ENCODE results near the gene C2CD4C.
"Not testable (repeated sequence)": the region's sequence is repeated elsewhere in the genome, so short reads cannot be mapped to it uniquely, and the experiment has no call there.

C2CD4C gene

DNA sequence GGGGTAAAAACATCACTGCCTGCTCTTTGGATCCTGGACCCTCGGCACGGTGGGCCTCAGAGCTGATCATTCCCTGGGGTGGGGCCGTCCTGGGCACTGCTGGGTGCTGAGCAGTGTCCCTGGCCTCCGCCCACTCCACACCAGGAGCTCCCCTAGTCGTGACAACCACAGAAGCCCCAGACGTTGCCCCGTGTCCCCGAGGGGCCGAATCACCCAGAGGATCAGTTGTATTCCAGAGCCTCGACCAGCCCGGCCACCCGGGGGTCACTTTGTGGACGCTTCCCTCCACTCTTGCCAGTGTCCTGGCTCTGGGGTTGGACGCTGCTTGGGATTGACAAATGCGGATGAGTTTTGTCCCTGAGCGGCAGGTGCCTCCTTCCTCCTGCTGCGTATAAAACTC lies 10.2 kb downstream of the C2CD4C start:
- DNase-seq: no peak

GRCh38 chr19:397941-398706 lies 10.8 kb downstream of the C2CD4C start:
- DNase-seq: no peak

DNA sequence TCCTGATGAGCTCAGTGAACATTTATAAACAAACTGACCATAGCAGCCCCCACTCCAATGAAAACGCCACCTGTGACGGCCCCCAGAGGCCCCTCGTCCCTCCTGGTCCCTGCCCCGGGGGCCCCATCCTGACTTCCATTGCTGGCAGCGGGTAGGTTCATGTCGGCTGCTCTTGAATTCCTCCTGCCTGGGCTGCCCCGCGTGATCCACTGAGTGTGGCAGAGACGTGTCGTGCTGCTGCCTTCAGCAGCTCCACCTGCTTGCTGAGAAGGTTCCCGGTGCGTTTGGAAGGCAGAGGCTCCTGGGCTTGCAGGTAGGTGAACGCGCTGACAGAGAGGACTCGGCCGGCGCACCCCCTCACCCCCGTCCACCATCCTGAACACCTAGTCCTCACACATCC lies 11.6 kb downstream of the C2CD4C start:
- no peak for DNase-seq

- DNase-seq: no peak
Observed at GRCh38 chr19:395467-395866, 13.5 kb downstream of the C2CD4C start.

- not testable (repeated sequence) for DNase-seq
Observed at GRCh38 chr19:394857-395256, 14.1 kb downstream of the C2CD4C start.

GRCh38 chr19:393560-393959 lies 15.4 kb downstream of the C2CD4C start:
- not testable (repeated sequence) for DNase-seq

GRCh38 chr19:392375-392970 lies 16.5 kb downstream of the C2CD4C start:
- no peak for DNase-seq

GRCh38 chr19:391726-392374 lies 17.1 kb downstream of the C2CD4C start:
- DNase-seq: no peak

- no peak for DNase-seq
Observed at GRCh38 chr19:391207-391557, 17.8 kb downstream of the C2CD4C start.

- DNase-seq: no peak
Observed at GRCh38 chr19:390386-391206, 18.4 kb downstream of the C2CD4C start.

GRCh38 chr19:389935-390289 lies 19.0 kb downstream of the C2CD4C start:
- no peak for DNase-seq

- DNase-seq: no peak
Observed at GRCh38 chr19:389255-389934, 19.6 kb downstream of the C2CD4C start.

GRCh38 chr19:388691-389090 lies 20.3 kb downstream of the C2CD4C start:
- no peak for DNase-seq

DNA sequence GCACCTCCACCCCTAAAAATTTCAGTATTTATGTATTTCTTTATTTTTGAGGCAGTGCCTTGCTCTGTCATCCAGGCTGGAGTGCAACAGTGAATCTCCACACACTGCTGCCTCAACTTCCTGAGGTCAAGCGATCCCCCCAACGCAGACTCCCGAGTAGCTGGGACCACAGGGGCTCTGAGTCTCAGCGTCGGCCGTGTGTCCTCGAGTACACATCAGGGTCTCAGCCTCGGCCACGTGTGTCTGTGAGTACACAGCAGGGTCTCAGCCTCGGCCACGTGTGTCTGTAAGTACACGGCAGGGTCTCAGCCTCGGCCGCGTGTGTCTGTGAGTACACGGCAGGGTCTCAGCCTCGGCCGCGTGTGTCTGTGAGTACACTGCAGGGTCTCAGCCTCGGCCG lies 21.2 kb downstream of the C2CD4C start:
- no peak for DNase-seq

DNA sequence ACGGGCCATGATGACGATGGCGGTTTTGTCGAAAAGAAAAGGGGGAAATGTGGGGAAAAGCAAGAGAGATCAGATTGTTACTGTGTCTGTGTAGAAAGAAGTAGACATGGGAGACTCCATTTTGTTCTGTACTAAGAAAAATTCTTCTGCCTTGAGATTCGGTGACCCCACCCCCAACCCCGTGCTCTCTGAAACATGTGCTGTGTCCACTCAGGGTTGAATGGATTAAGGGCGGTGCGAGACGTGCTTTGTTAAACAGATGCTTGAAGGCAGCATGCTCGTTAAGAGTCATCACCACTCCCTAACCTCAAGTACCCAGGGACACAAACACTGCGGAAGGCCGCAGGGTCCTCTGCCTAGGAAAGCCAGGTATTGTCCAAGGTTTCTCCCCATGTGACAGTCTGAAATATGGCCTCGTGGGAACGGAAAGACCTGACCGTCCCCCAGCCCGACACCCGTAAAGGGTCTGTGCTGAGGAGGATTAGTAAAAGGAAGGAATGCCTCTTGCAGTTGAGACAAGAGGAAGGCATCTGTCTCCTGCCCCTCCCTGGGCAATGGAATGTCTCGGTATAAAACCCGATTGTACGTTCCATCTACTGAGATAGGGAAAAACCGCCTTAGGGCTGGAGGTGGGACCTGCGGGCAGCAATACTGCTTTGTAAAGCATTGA lies 22.2 kb downstream of the C2CD4C start:
- DNase-seq: not testable (repeated sequence)

GRCh38 chr19:386189-386588 lies 22.8 kb downstream of the C2CD4C start:
- not testable (repeated sequence) for DNase-seq

GRCh38 chr19:384799-385169 lies 24.2 kb downstream of the C2CD4C start:
- DNase-seq: no peak

DNA sequence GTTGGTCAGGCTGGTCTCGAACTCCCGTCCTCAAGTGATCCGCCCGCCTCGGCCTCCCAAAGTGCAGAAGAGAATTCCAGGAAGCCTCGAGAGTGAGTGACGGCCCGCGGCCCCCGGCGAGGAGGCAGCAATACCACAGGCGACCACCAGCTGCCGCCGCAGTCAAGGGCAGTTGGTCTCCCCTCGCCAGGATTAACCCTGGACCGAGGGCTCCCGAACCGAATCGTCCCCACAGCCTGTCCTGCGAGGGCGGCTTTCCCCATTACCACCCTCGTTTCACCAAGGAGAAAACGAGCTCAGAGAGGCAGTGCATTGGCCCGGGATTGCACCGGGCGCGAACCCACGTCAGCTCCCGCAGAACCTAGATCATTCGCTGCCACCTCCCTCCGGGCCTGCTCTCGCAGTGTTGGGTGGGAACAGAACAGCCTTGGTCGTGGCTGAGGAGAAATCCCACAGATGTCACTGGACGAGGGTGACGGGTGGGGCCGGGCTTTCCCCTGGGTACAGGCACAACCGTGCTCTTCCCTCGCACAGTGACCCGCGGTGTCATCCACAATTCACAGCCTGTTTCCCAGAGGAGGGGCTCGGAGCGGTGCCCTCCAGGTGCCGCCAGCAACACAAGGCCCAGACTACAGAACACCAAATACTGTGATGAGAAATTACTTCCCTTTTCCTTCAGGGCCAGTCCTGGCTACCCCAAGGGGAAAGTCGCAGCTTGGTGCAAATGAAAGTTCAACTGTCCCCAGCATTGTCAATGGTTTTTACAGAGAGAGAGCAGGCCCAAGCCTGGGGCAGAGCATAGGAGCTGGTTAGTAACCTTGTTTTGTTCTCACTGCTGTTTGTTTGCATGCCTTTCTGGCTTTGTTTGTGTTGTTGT lies 24.8 kb downstream of the C2CD4C start:
- peak; percentile 78 for DNase-seq

- no peak for DNase-seq
Observed at GRCh38 chr19:383040-383439, 25.9 kb downstream of the C2CD4C start.

DNA sequence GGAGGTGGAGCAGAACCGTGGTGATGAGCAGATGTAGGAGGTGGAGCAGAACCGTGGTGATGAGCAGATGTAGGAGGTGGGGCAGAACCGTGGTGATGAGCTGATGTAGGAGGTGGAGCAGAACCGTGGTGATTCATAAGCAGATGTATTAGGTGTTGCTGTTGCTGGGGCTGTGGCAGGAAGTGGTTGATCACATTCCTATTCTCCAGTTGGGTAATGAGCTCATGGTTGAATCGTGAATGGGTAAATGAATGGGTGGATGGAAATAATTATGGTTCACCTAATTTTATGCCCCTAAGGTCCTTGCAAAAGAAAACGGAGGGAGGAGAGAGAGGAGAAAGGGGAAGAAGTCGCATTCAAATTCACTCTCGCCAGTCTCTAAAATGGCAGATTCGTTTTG lies 26.4 kb downstream of the C2CD4C start:
- not testable (repeated sequence) for DNase-seq

GRCh38 chr19:381901-382300 lies 27.0 kb downstream of the C2CD4C start:
- not testable (repeated sequence) for DNase-seq

All from islet precursor cell (in vitro differentiated cells).